ENCODE results near the gene IGF2.

IGF2 gene

GRCh38 chr11:2148595-2148994 lies 9.4 kb upstream of the IGF2 start:
- no peak overlapping the region for H3K4me3 ChIP-seq (ENCODE audit: control insufficient read depth, low read depth, low read length)
- TF ChIP-seq, protein P1, sequence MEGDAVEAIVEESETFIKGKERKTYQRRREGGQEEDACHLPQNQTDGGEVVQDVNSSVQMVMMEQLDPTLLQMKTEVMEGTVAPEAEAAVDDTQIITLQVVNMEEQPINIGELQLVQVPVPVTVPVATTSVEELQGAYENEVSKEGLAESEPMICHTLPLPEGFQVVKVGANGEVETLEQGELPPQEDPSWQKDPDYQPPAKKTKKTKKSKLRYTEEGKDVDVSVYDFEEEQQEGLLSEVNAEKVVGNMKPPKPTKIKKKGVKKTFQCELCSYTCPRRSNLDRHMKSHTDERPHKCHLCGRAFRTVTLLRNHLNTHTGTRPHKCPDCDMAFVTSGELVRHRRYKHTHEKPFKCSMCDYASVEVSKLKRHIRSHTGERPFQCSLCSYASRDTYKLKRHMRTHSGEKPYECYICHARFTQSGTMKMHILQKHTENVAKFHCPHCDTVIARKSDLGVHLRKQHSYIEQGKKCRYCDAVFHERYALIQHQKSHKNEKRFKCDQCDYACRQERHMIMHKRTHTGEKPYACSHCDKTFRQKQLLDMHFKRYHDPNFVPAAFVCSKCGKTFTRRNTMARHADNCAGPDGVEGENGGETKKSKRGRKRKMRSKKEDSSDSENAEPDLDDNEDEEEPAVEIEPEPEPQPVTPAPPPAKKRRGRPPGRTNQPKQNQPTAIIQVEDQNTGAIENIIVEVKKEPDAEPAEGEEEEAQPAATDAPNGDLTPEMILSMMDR (IDR thresholded peaks at IDR 0.05; ENCODE audit: control insufficient read depth, insufficient read depth, low read depth, low read length, missing control alignments) = no peak
- DNase-seq (ENCODE audit: low read depth) = no peak

GRCh38 chr11:2147391-2147790 lies 8.2 kb upstream of the IGF2 start:
- H3K4me3 ChIP-seq (ENCODE audit: control insufficient read depth, low read depth, low read length) = no peak overlapping the region
- no peak for DNase-seq (ENCODE audit: low read depth)
- TF ChIP-seq, protein P1 (IDR thresholded peaks at IDR 0.05; ENCODE audit: control insufficient read depth, insufficient read depth, low read depth, low read length, missing control alignments) = no peak

- H3K4me3 ChIP-seq (ENCODE audit: control insufficient read depth, low read depth, low read length) = no peak overlapping the region
- TF ChIP-seq, protein P1 (IDR thresholded peaks at IDR 0.05; ENCODE audit: control insufficient read depth, insufficient read depth, low read depth, low read length, missing control alignments) = no peak
- no peak for DNase-seq (ENCODE audit: low read depth)
These were observed 6.9 kb upstream of the IGF2 start for GRCh38 chr11:2146051-2146450.

GRCh38 chr11:2144544-2145248 lies 5.5 kb upstream of the IGF2 start:
- TF ChIP-seq, protein P1 (IDR thresholded peaks at IDR 0.05; ENCODE audit: control insufficient read depth, insufficient read depth, low read depth, low read length, missing control alignments) = no peak
- no peak for DNase-seq (ENCODE audit: low read depth)
- H3K4me3 ChIP-seq (ENCODE audit: control insufficient read depth, low read depth, low read length) = no peak overlapping the region

DNA sequence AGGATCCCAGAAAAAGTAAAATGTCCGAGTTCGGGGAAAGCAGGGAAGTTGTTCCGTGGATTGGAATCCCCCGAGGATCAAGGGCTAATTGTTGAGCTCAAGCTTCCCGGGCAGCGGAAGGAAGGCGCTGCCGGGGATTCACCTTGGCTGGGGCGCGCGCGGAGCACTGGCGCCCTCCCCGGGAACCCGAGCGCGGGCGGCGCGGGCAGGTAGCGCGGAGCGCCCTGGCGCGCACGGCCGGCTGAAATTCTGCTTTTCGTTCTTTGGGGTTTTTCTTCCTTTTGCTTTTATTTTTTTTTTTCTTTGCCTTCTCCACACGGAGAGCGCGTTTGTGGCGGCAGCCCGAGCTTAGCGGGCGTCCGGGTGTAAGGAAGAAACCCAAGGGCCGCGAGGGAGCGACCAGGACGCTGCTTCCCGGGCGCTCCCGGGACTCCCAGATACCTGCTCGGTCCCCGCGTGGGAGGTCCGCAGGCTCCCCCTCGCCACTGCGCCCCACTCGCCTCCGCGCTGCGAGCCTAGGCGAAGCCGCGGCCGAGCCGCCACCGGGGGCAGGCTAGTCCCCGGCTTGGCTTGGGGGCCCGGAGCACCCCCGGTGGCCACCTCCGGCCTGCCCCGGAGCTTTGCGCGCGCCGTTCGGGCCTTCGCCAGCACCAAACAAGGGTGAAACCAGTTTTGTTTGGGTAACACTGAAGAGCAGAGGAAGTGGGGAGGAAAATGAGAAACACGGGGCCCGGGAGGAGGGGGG lies 4.8 kb upstream of the IGF2 start:
- H3K4me3 ChIP-seq (ENCODE audit: control insufficient read depth, low read depth, low read length) = no peak overlapping the region
- TF ChIP-seq, protein P1 (IDR thresholded peaks at IDR 0.05; ENCODE audit: control insufficient read depth, insufficient read depth, low read depth, low read length, missing control alignments) = no peak
- no peak for DNase-seq (ENCODE audit: low read depth)

DNA sequence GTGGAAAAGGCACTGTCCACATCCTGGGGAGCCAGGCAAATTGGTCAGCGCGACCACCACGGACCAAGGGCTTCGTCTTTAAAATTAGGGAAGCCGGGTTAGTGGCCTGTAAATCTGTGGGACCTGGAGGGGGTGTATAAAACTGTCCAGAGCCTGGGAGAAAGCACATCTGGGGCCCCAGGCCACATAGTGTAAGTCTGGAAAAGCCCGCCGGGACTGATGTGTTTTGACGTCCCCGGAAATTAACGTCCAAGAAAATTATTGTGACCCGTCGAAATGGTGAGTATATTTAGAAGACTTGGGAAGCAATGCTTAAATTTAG lies 4.2 kb upstream of the IGF2 start:
- no peak overlapping the region for H3K4me3 ChIP-seq (ENCODE audit: control insufficient read depth, low read depth, low read length)
- no peak for DNase-seq (ENCODE audit: low read depth)
- TF ChIP-seq, protein P1 (IDR thresholded peaks at IDR 0.05; ENCODE audit: control insufficient read depth, insufficient read depth, low read depth, low read length, missing control alignments) = no peak

Data from AG09309 (cell line).